ENCODE data around the gene TFAP2D. TPM values are rescaled to one million over a fixed set of nuclear protein-coding genes. Genes with fewer than 3 reads are reported as not detected.

The TFAP2D gene
- total RNA-seq, 4 donors from 2014 or later, result not detected

- TF ChIP-seq CTCF (IDR thresholded peaks at IDR 0.05; ENCODE audit: low read depth), result no peak
These were observed 65.4 kb downstream of the TFAP2D start for GRCh38 chr6:50778696-50779095.

GRCh38 chr6:50780382-50780781 lies 67.1 kb downstream of the TFAP2D start:
- TF ChIP-seq CTCF (IDR thresholded peaks at IDR 0.05; ENCODE audit: low read depth), result no peak

- TF ChIP-seq CTCF (IDR thresholded peaks at IDR 0.05; ENCODE audit: low read depth), result no peak
These were observed 72.6 kb downstream of the TFAP2D start for GRCh38 chr6:50785921-50786320.

GRCh38 chr6:50791900-50792508 lies 78.7 kb downstream of the TFAP2D start:
- TF ChIP-seq CTCF (IDR thresholded peaks at IDR 0.05; ENCODE audit: low read depth), result no peak

- no peak for TF ChIP-seq CTCF (IDR thresholded peaks at IDR 0.05; ENCODE audit: low read depth)
These were observed 79.4 kb downstream of the TFAP2D start for GRCh38 chr6:50792771-50793170.

GRCh38 chr6:50795574-50795973 lies 82.2 kb downstream of the TFAP2D start:
- no peak for TF ChIP-seq CTCF (IDR thresholded peaks at IDR 0.05; ENCODE audit: low read depth)

GRCh38 chr6:50804283-50804682 lies 91.0 kb downstream of the TFAP2D start:
- TF ChIP-seq CTCF (IDR thresholded peaks at IDR 0.05; ENCODE audit: low read depth), result no peak
